ENCODE measurements around the gene MCCC2.

DNA sequence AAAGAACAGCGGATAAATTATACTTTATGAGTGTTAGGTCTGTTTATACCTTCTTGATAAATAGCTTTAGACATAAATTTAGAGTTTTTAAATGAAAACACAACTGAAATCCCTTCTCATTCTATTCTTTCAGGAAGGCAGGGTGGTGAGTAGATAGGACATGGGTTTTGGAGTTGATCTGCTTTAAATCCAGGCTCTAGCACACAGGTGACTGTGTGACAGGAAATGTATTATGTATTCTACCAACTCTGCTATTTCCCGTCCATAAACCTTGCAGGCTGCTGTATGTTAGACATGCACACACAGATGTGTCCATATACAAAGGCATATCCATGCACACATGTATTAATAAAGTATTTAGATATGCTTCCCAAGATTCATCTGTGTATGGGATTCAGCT, 112.6 kb downstream of the MCCC2 start:
- TF ChIP-seq, protein P1, sequence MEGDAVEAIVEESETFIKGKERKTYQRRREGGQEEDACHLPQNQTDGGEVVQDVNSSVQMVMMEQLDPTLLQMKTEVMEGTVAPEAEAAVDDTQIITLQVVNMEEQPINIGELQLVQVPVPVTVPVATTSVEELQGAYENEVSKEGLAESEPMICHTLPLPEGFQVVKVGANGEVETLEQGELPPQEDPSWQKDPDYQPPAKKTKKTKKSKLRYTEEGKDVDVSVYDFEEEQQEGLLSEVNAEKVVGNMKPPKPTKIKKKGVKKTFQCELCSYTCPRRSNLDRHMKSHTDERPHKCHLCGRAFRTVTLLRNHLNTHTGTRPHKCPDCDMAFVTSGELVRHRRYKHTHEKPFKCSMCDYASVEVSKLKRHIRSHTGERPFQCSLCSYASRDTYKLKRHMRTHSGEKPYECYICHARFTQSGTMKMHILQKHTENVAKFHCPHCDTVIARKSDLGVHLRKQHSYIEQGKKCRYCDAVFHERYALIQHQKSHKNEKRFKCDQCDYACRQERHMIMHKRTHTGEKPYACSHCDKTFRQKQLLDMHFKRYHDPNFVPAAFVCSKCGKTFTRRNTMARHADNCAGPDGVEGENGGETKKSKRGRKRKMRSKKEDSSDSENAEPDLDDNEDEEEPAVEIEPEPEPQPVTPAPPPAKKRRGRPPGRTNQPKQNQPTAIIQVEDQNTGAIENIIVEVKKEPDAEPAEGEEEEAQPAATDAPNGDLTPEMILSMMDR (IDR thresholded peaks at IDR 0.05), result no peak
- TF ChIP-seq POLR2A (IDR thresholded peaks at IDR 0.05; ENCODE audit: low read length) (no peak), BCL3 (IDR thresholded peaks at IDR 0.05) (no peak), USF2 (IDR thresholded peaks at IDR 0.05) (no peak), FOSL2 (IDR thresholded peaks at IDR 0.05) (no peak), FOSL2 (CRISPR knock-in tag; IDR thresholded peaks at IDR 0.05) (no peak)
